GM12864 (cell line): ENCODE results near the gene KNSTRN.
A peak's percentile ranks its signal among the peaks of the same experiment; 100 is the strongest.

Experiments used
- DNase-seq: peaks from one replicate; pipeline ENCODE4 v3.0.0-alpha.2; 2011; ENCODE audit warnings: low read depth
- H3K4me3 ChIP-seq: 2 replicates; pipeline ENCODE4 v1.5.1; 2011; ENCODE audit warnings: mild to moderate bottlenecking, low read depth, low read length, control low read depth
- TF ChIP-seq, protein P1 (sequence below): IDR thresholded peaks from 2 replicates; pipeline ENCODE4 v1.5.1; 2011; ENCODE audit warnings: low read depth, mild to moderate bottlenecking, moderate library complexity, low read length, control low read depth, inconsistent platforms; ENCODE audit errors: missing control alignments

The KNSTRN gene

DNA sequence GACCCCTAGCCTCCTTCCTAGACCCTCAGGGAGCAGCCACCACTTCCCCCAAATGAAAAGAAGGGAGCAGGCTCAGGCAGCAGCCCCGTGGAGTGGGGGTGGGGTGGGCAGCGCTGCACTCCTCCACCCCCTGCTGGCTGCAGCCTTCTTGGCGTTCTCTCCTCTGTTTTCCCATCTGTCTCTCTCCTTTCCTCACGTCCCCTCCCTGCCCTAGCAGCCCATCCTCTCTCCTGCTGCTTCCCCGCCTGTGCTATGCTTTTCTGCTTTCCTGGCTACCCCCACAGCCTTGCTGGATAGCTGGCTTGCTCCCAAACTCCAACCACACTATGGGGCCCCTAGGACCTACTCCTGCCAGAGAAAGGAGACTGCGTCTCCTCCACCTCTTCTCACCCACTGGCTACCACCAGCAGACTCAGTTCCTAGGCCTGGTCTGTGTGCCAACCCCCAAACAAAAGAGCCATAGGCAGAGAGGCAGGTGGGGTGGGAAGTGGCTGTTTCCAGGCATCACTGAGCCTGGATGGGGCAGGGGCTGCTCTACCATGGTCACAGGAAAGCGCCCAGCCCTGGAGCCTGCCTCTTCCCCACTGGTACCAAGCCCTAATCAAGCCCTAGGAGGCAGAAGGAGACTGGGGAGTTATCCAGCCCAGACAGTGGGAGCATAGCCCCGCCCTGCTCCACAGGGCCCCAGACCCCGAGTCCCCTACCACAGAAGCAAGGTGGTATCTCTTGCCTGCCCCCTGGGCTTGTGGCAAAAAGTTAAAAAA is 27.9 kb upstream of the KNSTRN start:
- TF ChIP-seq, protein P1, sequence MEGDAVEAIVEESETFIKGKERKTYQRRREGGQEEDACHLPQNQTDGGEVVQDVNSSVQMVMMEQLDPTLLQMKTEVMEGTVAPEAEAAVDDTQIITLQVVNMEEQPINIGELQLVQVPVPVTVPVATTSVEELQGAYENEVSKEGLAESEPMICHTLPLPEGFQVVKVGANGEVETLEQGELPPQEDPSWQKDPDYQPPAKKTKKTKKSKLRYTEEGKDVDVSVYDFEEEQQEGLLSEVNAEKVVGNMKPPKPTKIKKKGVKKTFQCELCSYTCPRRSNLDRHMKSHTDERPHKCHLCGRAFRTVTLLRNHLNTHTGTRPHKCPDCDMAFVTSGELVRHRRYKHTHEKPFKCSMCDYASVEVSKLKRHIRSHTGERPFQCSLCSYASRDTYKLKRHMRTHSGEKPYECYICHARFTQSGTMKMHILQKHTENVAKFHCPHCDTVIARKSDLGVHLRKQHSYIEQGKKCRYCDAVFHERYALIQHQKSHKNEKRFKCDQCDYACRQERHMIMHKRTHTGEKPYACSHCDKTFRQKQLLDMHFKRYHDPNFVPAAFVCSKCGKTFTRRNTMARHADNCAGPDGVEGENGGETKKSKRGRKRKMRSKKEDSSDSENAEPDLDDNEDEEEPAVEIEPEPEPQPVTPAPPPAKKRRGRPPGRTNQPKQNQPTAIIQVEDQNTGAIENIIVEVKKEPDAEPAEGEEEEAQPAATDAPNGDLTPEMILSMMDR, result peak; percentile 44
- no peak for DNase-seq
- no peak overlapping the region for H3K4me3 ChIP-seq

DNA sequence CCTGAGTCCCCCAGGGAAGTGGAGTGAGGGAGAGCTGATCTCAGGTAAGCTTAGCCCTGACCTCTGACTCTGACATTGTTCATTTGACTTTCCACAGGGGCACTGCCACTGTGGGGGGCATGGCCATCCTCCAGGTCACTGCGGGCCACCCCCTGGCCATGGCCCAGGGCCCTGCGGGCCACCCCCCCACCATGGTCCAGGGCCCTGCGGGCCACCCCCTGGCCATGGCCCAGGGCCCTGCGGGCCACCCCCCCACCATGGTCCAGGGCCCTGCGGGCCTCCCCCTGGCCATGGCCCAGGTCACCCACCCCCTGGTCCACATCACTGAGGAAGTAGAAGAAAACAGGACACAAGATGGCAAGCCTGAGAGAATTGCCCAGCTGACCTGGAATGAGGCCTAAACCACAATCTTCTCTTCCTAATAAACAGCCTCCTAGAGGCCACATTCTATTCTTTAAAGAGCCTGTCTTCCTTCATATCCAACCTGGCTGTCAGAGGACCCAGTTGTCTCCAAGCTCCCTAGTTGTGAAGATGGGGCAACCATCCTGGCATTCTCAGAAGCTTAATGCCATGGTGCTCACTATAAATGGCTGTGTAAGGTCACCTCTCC is 26.4 kb upstream of the KNSTRN start:
- no peak overlapping the region for H3K4me3 ChIP-seq
- no peak for DNase-seq
- TF ChIP-seq, protein P1, result no peak

DNA sequence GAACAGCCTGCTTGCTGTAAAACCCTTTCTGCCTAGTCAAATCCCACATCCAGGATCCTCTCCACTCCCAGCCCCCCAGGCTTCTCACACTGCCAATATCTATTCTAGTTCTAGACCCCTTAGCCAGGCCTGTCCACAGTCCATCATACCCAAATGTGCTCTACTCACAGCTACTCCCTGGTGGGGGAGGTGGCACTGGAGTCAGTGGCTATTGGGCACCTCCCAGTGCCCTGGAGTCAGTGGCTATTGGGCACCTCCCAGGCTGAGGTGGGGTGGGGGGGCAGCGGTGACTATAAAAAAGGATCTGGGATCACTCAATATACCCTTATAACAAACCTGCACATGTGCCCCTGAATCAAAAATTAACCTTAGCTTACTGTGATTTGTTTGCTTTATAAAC is 25.3 kb upstream of the KNSTRN start:
- no peak overlapping the region for H3K4me3 ChIP-seq
- no peak for DNase-seq
- TF ChIP-seq, protein P1, result no peak

DNA sequence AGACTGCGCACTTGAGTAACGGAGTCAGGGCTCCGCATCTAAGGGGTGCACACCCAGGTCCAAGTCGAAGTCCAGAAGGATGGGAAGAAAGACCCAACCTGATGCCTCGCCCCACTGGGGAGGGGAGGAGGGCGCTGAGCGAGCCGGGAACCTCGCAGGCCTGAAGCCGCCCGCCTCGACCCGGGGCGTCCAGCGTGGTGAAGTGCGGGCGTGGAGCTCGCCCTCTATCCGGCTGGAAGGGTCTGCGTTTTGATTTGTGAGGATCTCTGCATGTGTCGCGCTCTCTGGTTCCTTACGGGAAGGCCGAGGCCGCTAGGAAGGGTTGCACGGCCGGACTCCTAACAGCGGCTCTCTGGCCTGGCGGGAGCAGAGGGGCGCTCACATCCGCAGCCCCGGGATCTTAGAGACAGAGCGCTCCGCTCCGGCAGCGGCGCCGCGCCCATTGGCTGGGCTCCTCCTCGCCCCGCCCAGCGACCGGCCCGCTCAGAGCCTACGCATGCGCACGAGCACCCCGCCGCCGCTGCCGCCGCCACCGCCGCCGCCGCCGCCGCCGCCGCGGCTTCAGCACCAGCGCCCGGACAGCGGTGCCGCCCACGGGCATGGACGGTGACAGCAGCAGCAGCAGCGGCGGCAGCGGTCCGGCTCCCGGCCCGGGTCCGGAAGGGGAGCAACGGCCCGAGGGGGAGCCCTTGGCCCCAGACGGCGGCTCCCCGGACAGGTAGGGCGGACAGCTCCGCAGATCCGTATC is 24.6 kb upstream of the KNSTRN start, which contains the start of gene DISP2:
TSS of gene DISP2 (plus strand) at position 497 of the 748 bp plus-strand sequence. CDS start at position 600, 103 bp downstream.
- TF ChIP-seq, protein P1, result no peak
- no peak for DNase-seq
- H3K4me3 ChIP-seq, result peak within 1 kb of the TSS; percentile 58

DNA sequence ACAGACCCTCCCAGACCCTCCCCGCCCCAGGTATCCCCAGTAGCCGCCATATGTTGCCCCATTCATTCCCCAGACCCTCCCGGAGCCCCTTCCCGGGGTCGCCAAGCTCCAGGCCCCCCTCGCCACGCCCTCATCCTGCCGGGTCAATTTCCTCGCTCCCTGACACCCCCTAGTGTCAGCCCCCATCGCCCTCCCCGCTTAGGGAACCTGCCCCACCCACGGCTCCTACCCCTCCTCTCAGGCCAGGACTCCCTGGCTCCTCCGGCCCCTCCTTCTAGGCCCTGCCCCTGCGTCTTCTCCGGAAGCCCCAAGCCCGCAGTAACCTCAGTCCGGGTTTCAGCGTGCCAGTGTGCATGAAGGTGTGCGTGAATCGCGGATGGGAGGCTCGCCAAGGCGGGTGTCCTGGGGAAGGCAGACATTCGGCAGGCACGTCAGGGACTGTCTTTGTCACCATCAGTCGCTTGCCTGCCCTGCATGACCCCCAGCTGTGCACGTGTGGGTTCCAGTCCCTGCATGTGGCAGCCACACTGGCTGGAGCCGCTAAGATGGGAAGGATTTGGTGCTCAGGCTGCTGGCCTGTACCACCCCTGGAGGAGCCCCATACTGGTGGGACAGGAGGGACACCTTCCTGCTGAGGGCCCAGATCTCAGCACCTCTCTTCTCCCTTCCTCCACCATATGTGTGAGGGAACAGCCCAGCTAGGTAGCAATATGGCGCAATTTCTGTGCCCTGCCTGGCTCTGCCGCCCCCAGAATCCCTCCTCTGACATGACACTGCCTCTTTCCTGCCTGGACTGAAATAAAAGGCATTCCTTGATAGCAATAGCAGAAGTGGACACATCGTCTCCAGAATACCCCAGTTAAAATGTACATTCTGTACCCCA is 23.8 kb upstream of the KNSTRN start:
- TF ChIP-seq, protein P1, result peak; percentile 5
- no peak for DNase-seq
- H3K4me3 ChIP-seq, result peak overlapping the region; percentile 58

DNA sequence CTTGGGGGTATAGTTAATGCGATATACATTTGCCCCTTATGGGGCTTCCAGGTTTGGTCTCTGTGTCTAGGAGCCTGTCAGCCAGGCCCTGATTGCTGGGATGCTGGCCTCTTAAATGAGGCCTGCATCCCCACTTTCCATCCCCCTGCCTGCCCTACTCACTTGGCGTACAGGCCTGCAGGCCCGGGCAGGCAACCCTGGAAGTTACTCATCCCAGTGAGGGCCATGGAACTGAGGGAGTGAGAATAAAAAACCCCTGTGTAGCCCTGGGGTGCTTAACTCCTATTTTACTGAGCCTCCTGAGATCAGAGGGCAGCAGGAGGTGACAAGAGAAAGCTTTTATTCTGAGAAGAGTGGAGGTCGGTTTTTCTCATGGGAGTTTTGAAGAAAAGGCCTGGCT is 22.5 kb upstream of the KNSTRN start:
- no peak overlapping the region for H3K4me3 ChIP-seq
- TF ChIP-seq, protein P1, result no peak
- DNase-seq, result no peak
